Osteoblast (primary cell): ENCODE measurements around the gene SERPINH1. TPM values are rescaled to one million over a fixed set of nuclear protein-coding genes. Genes with fewer than 3 reads are reported as not detected.
A peak's percentile ranks its signal among the peaks of the same experiment; 100 is the strongest.

Experiments
- DNase-seq: peaks from one replicate; pipeline ENCODE4 v3.0.0; 2011; ENCODE audit warnings: low spot score, mixed read lengths; ENCODE audit not compliant: insufficient read length; ENCODE audit errors: missing footprints
- H2AFZ ChIP-seq: 2 replicates; pipeline ENCODE4 v1.6.0; 2011; ENCODE audit warnings: mild to moderate bottlenecking, low read length
- H3K27ac ChIP-seq: 2 replicates; pipeline ENCODE4 v1.5.1; 2011; ENCODE audit warnings: mild to moderate bottlenecking, low read depth, low read length, moderate library complexity
- H3K27me3 ChIP-seq: 2 replicates; pipeline ENCODE4 v1.6.0; 2012; ENCODE audit warnings: mild to moderate bottlenecking, control low read depth, inconsistent platforms, low read length, moderate library complexity; ENCODE audit not compliant: insufficient read depth
- H3K36me3 ChIP-seq: 2 replicates; pipeline ENCODE4 v1.5.1; 2011; ENCODE audit warnings: mild to moderate bottlenecking, low read length, control low read depth, moderate library complexity; ENCODE audit not compliant: insufficient read depth
- H3K4me1 ChIP-seq: 2 replicates; pipeline ENCODE4 v1.5.1; 2011; ENCODE audit warnings: mild to moderate bottlenecking, low read length, control low read depth, moderate library complexity; ENCODE audit not compliant: insufficient read depth
- H3K4me2 ChIP-seq: 2 replicates; pipeline ENCODE4 v1.6.0; 2011; ENCODE audit warnings: mild to moderate bottlenecking, low read length; ENCODE audit not compliant: insufficient read depth
- H3K4me3 ChIP-seq: fragments of 200-600 bp; sonication (generic); 3 replicates; pipeline ENCODE4 v1.5.1; 2012; ENCODE audit warnings: mild to moderate bottlenecking, low read length, inconsistent platforms; ENCODE audit not compliant: insufficient read depth
- H3K79me2 ChIP-seq: 2 replicates; pipeline ENCODE4 v1.6.0; 2012; ENCODE audit warnings: mild to moderate bottlenecking, low read length, control low read depth, inconsistent platforms; ENCODE audit not compliant: insufficient read depth
- H3K9me3 ChIP-seq: 2 replicates; pipeline ENCODE4 v1.5.1; 2011; ENCODE audit warnings: low read depth, low read length, control low read depth
- H4K20me1 ChIP-seq: 2 replicates; pipeline ENCODE4 v1.6.0; 2012; ENCODE audit warnings: mild to moderate bottlenecking, low read length, control low read depth; ENCODE audit not compliant: insufficient read depth
- CTCF ChIP-seq: IDR thresholded peaks from 2 replicates; pipeline ENCODE4 v1.5.1; 2011; ENCODE audit warnings: mild to moderate bottlenecking, low read depth, low read length, moderate library complexity; ENCODE audit errors: extremely low read depth
- total RNA-seq: library from RNA; depleted of rRNA; stranded (reverse); fragments of >200 nt; gene quantifications from 2 replicates; pipeline ENCODE4 v1.2.3, GENCODE V29; 2012

SERPINH1 gene
- total RNA-seq, 1 donor, result 1,318 TPM

- H3K36me3 ChIP-seq, result no peaks in the 10 kb centered on the region
- no peaks in the 10 kb centered on the region for H4K20me1 ChIP-seq
- DNase-seq, result peak; percentile 31
- H3K4me2 ChIP-seq, result no peak overlapping the region
- no peak overlapping the region for H3K4me3 ChIP-seq
- no peak for TF ChIP-seq CTCF
- peaks cover 3% of the 10 kb centered on the region for H3K27me3 ChIP-seq
- no peaks in the 10 kb centered on the region for H3K9me3 ChIP-seq
- H2AFZ ChIP-seq, result no peak overlapping the region
- no peaks in the 10 kb centered on the region for H3K79me2 ChIP-seq
- no peak overlapping the region for H3K27ac ChIP-seq
- H3K4me1 ChIP-seq, result no peaks in the 10 kb centered on the region
Measured at GRCh38 chr11:75539459-75540334, 22.4 kb upstream of the SERPINH1 start.

DNA sequence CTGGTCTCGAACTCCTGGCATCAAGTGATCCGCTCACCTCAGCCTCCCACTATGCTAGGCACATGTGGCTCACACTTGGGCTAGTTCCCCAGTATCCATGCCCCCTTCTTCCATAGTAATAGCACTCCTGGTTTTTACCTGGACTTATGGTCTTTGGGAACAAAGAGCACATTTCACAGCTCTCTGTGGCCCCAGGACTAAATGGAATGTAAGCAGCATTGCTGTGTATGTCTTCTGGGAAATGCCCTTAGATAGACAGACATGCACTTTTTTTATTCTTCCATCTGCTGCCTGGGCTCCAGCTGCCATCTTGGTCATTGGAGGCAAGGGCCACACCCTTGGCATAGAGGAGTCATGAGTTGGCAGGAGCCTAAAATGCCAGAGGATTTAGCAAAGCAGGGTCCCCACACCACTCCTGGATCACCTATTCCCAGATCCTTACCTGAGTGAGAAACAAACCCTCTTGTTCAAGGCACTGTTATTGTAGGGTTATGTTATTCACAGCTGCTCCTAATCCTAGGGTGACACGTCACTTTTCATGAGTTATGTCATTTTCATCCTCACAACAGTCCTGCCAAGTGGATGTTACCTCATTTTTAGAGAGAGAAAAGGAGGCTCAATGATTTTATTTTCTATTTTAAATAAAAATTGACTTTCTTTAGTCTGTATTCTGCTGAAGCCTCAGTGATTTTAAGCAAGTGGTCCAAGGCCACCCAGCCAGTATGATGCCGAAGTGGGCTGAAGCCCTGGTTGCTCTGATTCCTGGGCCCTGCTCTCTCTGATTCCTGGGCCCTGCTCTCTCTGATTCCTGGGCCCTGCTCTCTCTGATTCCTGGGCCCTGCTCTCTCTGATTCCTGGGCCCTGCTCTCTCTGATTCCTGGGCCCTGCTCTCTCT, 20.6 kb upstream of the SERPINH1 start:
- Histone ChIP-seq H3K79me2 (no peaks in the 10 kb centered on the region), H2AFZ (no peak overlapping the region), H3K36me3 (no peaks in the 10 kb centered on the region), H3K27me3 (peaks cover 10% of the 10 kb centered on the region), H4K20me1 (no peaks in the 10 kb centered on the region), H3K4me2 (no peak overlapping the region), H3K4me3 (no peak overlapping the region), H3K4me1 (no peaks in the 10 kb centered on the region), H3K9me3 (no peaks in the 10 kb centered on the region), H3K27ac (no peak overlapping the region)
- peak; percentile 67 for DNase-seq
- TF ChIP-seq CTCF, result no peak

DNA sequence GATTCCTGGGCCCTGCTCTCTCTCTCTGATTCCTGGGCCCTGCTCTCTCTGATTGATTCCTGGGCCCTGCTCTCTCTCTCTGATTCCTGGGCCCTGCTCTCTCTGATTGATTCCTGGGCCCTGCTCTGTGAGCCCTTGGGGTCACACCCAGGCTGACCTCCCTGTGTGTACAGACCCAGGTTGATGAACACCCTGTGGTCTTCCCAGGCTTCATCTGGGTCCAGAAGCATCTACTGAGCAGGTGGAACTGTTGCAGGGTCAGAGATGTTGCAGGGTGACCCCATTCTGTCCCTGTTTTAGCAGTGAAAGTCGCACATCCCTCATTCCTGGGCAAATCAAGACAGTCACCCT, 20.0 kb upstream of the SERPINH1 start:
- Histone ChIP-seq H4K20me1 (no peaks in the 10 kb centered on the region), H3K4me3 (no peak overlapping the region), H3K27me3 (peaks cover 10% of the 10 kb centered on the region), H2AFZ (no peak overlapping the region), H3K36me3 (no peaks in the 10 kb centered on the region), H3K27ac (no peak overlapping the region), H3K9me3 (no peaks in the 10 kb centered on the region), H3K79me2 (no peaks in the 10 kb centered on the region), H3K4me2 (no peak overlapping the region), H3K4me1 (no peaks in the 10 kb centered on the region)
- no peak for DNase-seq
- no peak for TF ChIP-seq CTCF

DNA sequence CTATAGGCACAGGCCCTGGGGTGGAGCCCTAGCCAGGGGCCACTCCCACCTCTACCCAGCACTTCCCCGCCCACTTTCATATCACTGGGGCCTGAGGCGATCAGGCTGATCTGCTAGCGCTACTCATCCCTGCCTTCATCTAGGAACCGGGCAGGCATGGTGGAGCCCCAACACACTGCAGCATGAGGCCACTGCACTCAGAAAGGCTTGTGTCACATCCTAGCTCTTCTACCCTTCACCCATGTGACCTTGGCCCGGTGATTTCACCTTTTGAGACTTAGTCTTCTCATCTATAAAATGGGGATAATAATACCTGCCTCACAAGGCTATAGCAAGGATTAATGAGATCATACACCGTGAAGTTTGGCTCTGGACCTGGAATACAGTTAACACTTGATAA, 18.2 kb upstream of the SERPINH1 start:
- Histone ChIP-seq H3K9me3 (no peaks in the 10 kb centered on the region), H3K27me3 (peaks cover 7% of the 10 kb centered on the region), H3K36me3 (no peaks in the 10 kb centered on the region), H2AFZ (no peak overlapping the region), H3K4me2 (no peak overlapping the region), H3K4me3 (no peak overlapping the region), H3K79me2 (no peaks in the 10 kb centered on the region), H3K27ac (no peak overlapping the region), H4K20me1 (no peaks in the 10 kb centered on the region), H3K4me1 (no peaks in the 10 kb centered on the region)
- peak; percentile 26 for DNase-seq
- TF ChIP-seq CTCF, result no peak
